Type B pancreatic cell (in vitro differentiated cells): ENCODE results near the gene PIP5K1A. TPM values are rescaled to one million over a fixed set of nuclear protein-coding genes. Genes with fewer than 3 reads are reported as not detected.

Experiments
- DNase-seq: peaks from one replicate; pipeline ENCODE4 v3.0.0; 2021; ENCODE audit warnings: mixed read lengths; ENCODE audit not compliant: unreplicated experiment; ENCODE audit errors: extremely low spot score
- H3K27ac Mint-ChIP-seq: 2 replicates; pipeline ENCODE4 v1.8.0; 2021; ENCODE audit warnings: mild to moderate bottlenecking, mixed read lengths
- H3K27me3 Mint-ChIP-seq: 2 replicates; pipeline ENCODE4 v1.8.0; 2021; ENCODE audit warnings: mixed read lengths
- H3K36me3 Mint-ChIP-seq: 2 replicates; pipeline ENCODE4 v1.8.0; 2021; ENCODE audit warnings: mixed read lengths
- H3K4me1 Mint-ChIP-seq: one replicate; pipeline ENCODE4 v1.8.0; 2021; ENCODE audit warnings: mixed read lengths; ENCODE audit not compliant: unreplicated experiment
- H3K4me3 Mint-ChIP-seq: 2 replicates; pipeline ENCODE4 v1.8.0; 2021; ENCODE audit warnings: mild to moderate bottlenecking, mixed read lengths
- H3K9me3 Mint-ChIP-seq: 2 replicates; pipeline ENCODE4 v1.8.0; 2021; ENCODE audit warnings: mixed read lengths
- CTCF ChIP-seq: fragments of 200-600 bp; sonication (generic); conservative IDR thresholded peaks from 2 replicates; pipeline ENCODE4 v1.5.0; 2021; ENCODE audit warnings: antibody characterized with exemption, mild to moderate bottlenecking
- total RNA-seq: library from RNA; stranded (reverse); gene quantifications from 2 replicates; pipeline ENCODE4 v1.2.1, GENCODE V29; 2021; ENCODE audit warnings: low replicate concordance

Gene PIP5K1A
- total RNA-seq, 1 donor from 2014 or later: 77.3 TPM

- no peaks in the 10 kb centered on the region for H3K36me3 Mint-ChIP-seq
- no peaks in the 10 kb centered on the region for H3K9me3 Mint-ChIP-seq
- H3K4me3 Mint-ChIP-seq: no peak overlapping the region
- DNase-seq: no peak
- peaks cover 3% of the 10 kb centered on the region for H3K27me3 Mint-ChIP-seq
- no peak for TF ChIP-seq CTCF
- no peak overlapping the region for H3K27ac Mint-ChIP-seq
- no peaks in the 10 kb centered on the region for H3K4me1 Mint-ChIP-seq
Measured at GRCh38 chr1:151277249-151277648, 78.9 kb downstream of the PIP5K1A start.

- no peaks in the 10 kb centered on the region for H3K9me3 Mint-ChIP-seq
- H3K4me3 Mint-ChIP-seq: peak overlapping the region; percentile 99
- DNase-seq: peak; percentile 97
- peak; percentile 25 for TF ChIP-seq CTCF
- H3K27me3 Mint-ChIP-seq: peaks cover 3% of the 10 kb centered on the region
- H3K27ac Mint-ChIP-seq: peak overlapping the region; percentile 100
- peaks cover 15% of the 10 kb centered on the region for H3K4me1 Mint-ChIP-seq
- H3K36me3 Mint-ChIP-seq: peaks cover 8% of the 10 kb centered on the region
Measured at GRCh38 chr1:151281225-151281968, 83.0 kb downstream of the PIP5K1A start.

- H3K4me3 Mint-ChIP-seq: peak within 1 kb of the TSS; percentile 99
- DNase-seq: peak; percentile 99
- H3K4me1 Mint-ChIP-seq: peaks cover 15% of the 10 kb centered on the region
- no peaks in the 10 kb centered on the region for H3K9me3 Mint-ChIP-seq
- peak within 1 kb of the TSS; percentile 100 for H3K27ac Mint-ChIP-seq
- peaks cover 8% of the 10 kb centered on the region for H3K36me3 Mint-ChIP-seq
- peaks cover 3% of the 10 kb centered on the region for H3K27me3 Mint-ChIP-seq
- TF ChIP-seq CTCF: no peak
Measured at GRCh38 chr1:151281969-151282882, 83.9 kb downstream of the PIP5K1A start, which contains the start of gene ZNF687. TSS of gene ZNF687 (plus strand) at chr1:151282299. CDS start at chr1:151286292, 3,993 bp downstream.

GRCh38 chr1:151282883-151283725, 84.8 kb downstream of the PIP5K1A start:
- DNase-seq: no peak
- Mint-ChIP-seq H3K4me1 (peaks cover 15% of the 10 kb centered on the region), H3K4me3 (peak overlapping the region; percentile 99), H3K27ac (peak overlapping the region; percentile 86), H3K9me3 (no peaks in the 10 kb centered on the region), H3K27me3 (no peaks in the 10 kb centered on the region), H3K36me3 (peaks cover 8% of the 10 kb centered on the region)
- no peak for TF ChIP-seq CTCF

- peaks cover 15% of the 10 kb centered on the region for H3K4me1 Mint-ChIP-seq
- H3K36me3 Mint-ChIP-seq: peaks cover 12% of the 10 kb centered on the region
- no peaks in the 10 kb centered on the region for H3K9me3 Mint-ChIP-seq
- no peak for TF ChIP-seq CTCF
- DNase-seq: no peak
- peak overlapping the region; percentile 99 for H3K4me3 Mint-ChIP-seq
- no peaks in the 10 kb centered on the region for H3K27me3 Mint-ChIP-seq
- H3K27ac Mint-ChIP-seq: peak overlapping the region; percentile 86
Measured at GRCh38 chr1:151284013-151284577, 85.7 kb downstream of the PIP5K1A start.
